ENCODE results near the gene MRPS7. TPM values are rescaled to one million over a fixed set of nuclear protein-coding genes. Genes with fewer than 3 reads are reported as not detected.

Gene MRPS7
- total RNA-seq, 1 donor: 45.6 TPM

DNA sequence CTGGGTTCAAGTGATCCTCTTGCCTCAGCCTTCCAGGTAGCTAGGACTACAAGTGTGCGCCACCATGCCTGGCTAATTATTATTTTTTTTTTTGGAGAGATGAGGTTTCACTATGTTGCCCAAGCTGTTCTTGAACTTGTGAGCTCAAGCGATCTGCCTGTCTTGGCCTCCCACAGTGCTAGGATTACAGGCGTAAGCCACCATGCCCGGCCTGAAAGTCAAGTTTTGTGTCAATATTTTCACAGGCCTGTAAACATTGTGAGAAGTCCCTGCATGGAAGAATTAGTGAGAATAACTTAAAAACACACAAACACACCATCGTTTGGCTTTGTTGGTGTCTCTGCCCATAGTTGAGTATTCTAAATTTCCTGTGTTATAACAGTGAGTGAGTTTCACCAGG is 34.0 kb upstream of the MRPS7 start:
- DNase-seq (ENCODE audit: insufficient read length, low spot score, missing footprints): no peak
- Histone ChIP-seq H3K4me2 (ENCODE audit: insufficient read depth, low read length) (no peak overlapping the region), H3K27me3 (ENCODE audit: insufficient read depth, low read length) (no peaks in the 10 kb centered on the region), H3K4me3 (ENCODE audit: insufficient read depth, low read length) (no peak overlapping the region), H3K27ac (ENCODE audit: low read depth, low read length) (no peak overlapping the region), H3K79me2 (ENCODE audit: insufficient read depth, low read length) (no peaks in the 10 kb centered on the region), H4K20me1 (ENCODE audit: insufficient read depth, low read length) (peaks cover 8% of the 10 kb centered on the region), H3K9me3 (ENCODE audit: low read depth, low read length) (no peaks in the 10 kb centered on the region), H3K36me3 (ENCODE audit: insufficient read depth, low read length) (peaks cover 58% of the 10 kb centered on the region), H2AFZ (ENCODE audit: low read length) (no peak overlapping the region), H3K4me1 (ENCODE audit: insufficient read depth, low read length) (no peaks in the 10 kb centered on the region)
- TF ChIP-seq, protein P1, sequence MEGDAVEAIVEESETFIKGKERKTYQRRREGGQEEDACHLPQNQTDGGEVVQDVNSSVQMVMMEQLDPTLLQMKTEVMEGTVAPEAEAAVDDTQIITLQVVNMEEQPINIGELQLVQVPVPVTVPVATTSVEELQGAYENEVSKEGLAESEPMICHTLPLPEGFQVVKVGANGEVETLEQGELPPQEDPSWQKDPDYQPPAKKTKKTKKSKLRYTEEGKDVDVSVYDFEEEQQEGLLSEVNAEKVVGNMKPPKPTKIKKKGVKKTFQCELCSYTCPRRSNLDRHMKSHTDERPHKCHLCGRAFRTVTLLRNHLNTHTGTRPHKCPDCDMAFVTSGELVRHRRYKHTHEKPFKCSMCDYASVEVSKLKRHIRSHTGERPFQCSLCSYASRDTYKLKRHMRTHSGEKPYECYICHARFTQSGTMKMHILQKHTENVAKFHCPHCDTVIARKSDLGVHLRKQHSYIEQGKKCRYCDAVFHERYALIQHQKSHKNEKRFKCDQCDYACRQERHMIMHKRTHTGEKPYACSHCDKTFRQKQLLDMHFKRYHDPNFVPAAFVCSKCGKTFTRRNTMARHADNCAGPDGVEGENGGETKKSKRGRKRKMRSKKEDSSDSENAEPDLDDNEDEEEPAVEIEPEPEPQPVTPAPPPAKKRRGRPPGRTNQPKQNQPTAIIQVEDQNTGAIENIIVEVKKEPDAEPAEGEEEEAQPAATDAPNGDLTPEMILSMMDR (IDR thresholded peaks at IDR 0.05; ENCODE audit: extremely low read depth, low read depth, low read length): no peak

DNA sequence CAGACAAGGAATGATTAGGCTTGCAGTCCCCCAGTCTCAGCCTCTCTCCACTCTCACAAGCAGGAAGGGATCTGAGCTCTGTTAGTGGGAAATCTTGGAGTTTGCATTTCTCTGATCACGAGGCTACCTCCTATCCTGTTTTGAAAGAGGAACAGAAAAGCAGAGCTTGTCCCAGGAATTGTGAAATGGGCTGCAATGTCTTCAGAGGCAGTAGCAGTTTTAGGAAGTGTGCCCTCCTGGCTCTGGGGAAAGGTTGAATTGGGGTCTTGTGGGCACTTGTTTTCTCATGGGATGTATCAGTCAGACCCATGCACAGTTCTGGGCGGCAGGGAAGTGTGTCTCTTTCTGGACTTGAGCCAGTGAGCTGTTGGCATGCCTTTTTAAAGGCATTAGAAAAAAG is 33.4 kb upstream of the MRPS7 start:
- no peak overlapping the region for H3K4me2 ChIP-seq (ENCODE audit: insufficient read depth, low read length)
- H3K4me3 ChIP-seq (ENCODE audit: insufficient read depth, low read length): no peak overlapping the region
- no peak for DNase-seq (ENCODE audit: insufficient read length, low spot score, missing footprints)
- H3K36me3 ChIP-seq (ENCODE audit: insufficient read depth, low read length): peaks cover 62% of the 10 kb centered on the region
- TF ChIP-seq, protein P1 (IDR thresholded peaks at IDR 0.05; ENCODE audit: extremely low read depth, low read depth, low read length): no peak
- no peaks in the 10 kb centered on the region for H3K4me1 ChIP-seq (ENCODE audit: insufficient read depth, low read length)
- no peaks in the 10 kb centered on the region for H3K79me2 ChIP-seq (ENCODE audit: insufficient read depth, low read length)
- H3K27ac ChIP-seq (ENCODE audit: low read depth, low read length): no peak overlapping the region
- H4K20me1 ChIP-seq (ENCODE audit: insufficient read depth, low read length): peaks cover 8% of the 10 kb centered on the region
- H3K27me3 ChIP-seq (ENCODE audit: insufficient read depth, low read length): no peaks in the 10 kb centered on the region
- no peak overlapping the region for H2AFZ ChIP-seq (ENCODE audit: low read length)
- H3K9me3 ChIP-seq (ENCODE audit: low read depth, low read length): no peaks in the 10 kb centered on the region

DNA sequence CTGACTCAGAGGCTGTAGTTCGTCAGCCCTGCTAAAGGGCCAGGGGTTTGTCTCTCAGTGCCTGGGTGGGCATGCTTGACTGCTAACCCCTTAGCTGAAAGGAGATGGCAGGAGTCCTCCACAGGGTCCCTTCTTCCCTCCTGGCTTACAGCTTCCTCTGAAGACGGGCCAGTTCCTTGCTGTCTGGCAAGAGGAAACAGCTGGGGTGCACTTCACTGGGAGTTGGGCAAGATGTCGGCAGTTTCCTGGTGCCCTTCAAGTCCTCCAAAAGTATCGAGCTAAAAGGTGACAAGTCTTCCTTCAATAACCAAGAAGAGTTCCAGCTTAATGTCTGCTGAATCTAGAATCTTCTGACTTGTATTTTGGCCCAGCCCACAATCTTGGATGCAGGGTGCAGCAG is 32.8 kb upstream of the MRPS7 start:
- peaks cover 62% of the 10 kb centered on the region for H3K36me3 ChIP-seq (ENCODE audit: insufficient read depth, low read length)
- H3K4me2 ChIP-seq (ENCODE audit: insufficient read depth, low read length): no peak overlapping the region
- no peaks in the 10 kb centered on the region for H3K4me1 ChIP-seq (ENCODE audit: insufficient read depth, low read length)

DNA sequence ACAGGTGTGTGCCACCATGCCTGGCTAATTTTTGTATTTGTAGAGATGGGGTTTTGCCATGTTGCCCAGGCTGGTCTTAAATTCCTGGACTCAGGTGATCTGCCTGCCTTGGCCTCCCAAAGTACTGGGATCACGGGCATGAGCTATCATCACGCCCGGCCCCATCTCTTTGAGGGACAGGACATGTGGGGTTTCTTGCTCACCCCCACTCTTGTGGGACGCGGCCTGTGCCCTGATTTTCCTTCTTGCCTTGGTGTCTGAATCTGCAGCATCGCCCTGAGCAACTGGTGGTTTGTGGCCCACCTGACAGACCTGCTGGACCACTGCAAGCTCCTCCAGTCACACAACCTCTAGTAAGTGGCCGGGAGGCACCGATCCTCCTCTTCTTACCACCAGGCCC is 30.6 kb upstream of the MRPS7 start:
- H3K36me3 ChIP-seq (ENCODE audit: insufficient read depth, low read length): peaks cover 70% of the 10 kb centered on the region
- no peaks in the 10 kb centered on the region for H3K27me3 ChIP-seq (ENCODE audit: insufficient read depth, low read length)
- H3K27ac ChIP-seq (ENCODE audit: low read depth, low read length): no peak overlapping the region
- H3K4me3 ChIP-seq (ENCODE audit: insufficient read depth, low read length): no peak overlapping the region
- no peaks in the 10 kb centered on the region for H3K4me1 ChIP-seq (ENCODE audit: insufficient read depth, low read length)
- no peaks in the 10 kb centered on the region for H3K79me2 ChIP-seq (ENCODE audit: insufficient read depth, low read length)
- H4K20me1 ChIP-seq (ENCODE audit: insufficient read depth, low read length): peaks cover 6% of the 10 kb centered on the region
- no peak overlapping the region for H3K4me2 ChIP-seq (ENCODE audit: insufficient read depth, low read length)
- TF ChIP-seq, protein P1 (IDR thresholded peaks at IDR 0.05; ENCODE audit: extremely low read depth, low read depth, low read length): no peak
- H2AFZ ChIP-seq (ENCODE audit: low read length): no peak overlapping the region
- DNase-seq (ENCODE audit: insufficient read length, low spot score, missing footprints): no peak
- H3K9me3 ChIP-seq (ENCODE audit: low read depth, low read length): no peaks in the 10 kb centered on the region

More for the DNA sequence above, 32.8 kb upstream of the MRPS7 start:
- H3K27ac ChIP-seq (ENCODE audit: low read depth, low read length): no peak overlapping the region
- TF ChIP-seq, protein P1 (IDR thresholded peaks at IDR 0.05; ENCODE audit: extremely low read depth, low read depth, low read length): no peak
- H3K9me3 ChIP-seq (ENCODE audit: low read depth, low read length): no peaks in the 10 kb centered on the region
- H4K20me1 ChIP-seq (ENCODE audit: insufficient read depth, low read length): peaks cover 8% of the 10 kb centered on the region
- H3K79me2 ChIP-seq (ENCODE audit: insufficient read depth, low read length): no peaks in the 10 kb centered on the region
- H3K27me3 ChIP-seq (ENCODE audit: insufficient read depth, low read length): no peaks in the 10 kb centered on the region
- no peak for DNase-seq (ENCODE audit: insufficient read length, low spot score, missing footprints)
- no peak overlapping the region for H2AFZ ChIP-seq (ENCODE audit: low read length)
- no peak overlapping the region for H3K4me3 ChIP-seq (ENCODE audit: insufficient read depth, low read length)

All from osteoblast (primary cell).